SH-SY5Y (cell line): ENCODE measurements around the gene ROBO3.

Experiments
- GATA2 ChIP-seq: IDR thresholded peaks from 2 replicates; pipeline ENCODE4 v1.6.1; 2011; ENCODE audit warnings: mild to moderate bottlenecking, low read depth, low read length
- GATA3 ChIP-seq: IDR thresholded peaks from 2 replicates; pipeline ENCODE4 v1.6.1; 2011; ENCODE audit warnings: low read depth, mild to moderate bottlenecking, low read length, moderate library complexity

GRCh38 chr11:124872741-124873140 lies 7.5 kb downstream of the ROBO3 start:
- no peak for TF ChIP-seq GATA3
- no peak for TF ChIP-seq GATA2
